SH-SY5Y (cell line): ENCODE data around the gene NME5.

Experiments used
- GATA2 ChIP-seq: IDR thresholded peaks from 2 replicates; pipeline ENCODE4 v1.6.1; 2011; ENCODE audit warnings: mild to moderate bottlenecking, low read depth, low read length
- GATA3 ChIP-seq: IDR thresholded peaks from 2 replicates; pipeline ENCODE4 v1.6.1; 2011; ENCODE audit warnings: low read depth, mild to moderate bottlenecking, low read length, moderate library complexity

DNA sequence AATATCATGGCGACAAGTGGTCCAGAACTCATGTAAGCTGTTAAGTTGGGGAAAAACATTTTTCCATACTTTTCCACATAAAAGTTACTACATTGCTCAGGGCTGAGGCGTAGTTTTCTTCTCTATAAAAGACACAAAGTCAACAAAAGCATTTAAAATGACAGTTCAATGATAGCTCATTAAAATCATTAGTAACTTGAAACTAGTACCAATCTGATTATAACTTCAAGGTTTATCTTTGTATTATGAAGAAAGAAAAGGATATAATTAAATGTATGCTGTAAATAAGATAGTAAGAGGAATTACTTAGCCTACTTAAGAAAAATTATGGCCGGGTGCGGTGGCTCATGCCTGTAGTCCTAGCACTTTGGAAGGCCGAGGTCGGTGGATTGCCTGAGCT is 9.9 kb downstream of the NME5 start:
- TF ChIP-seq GATA2: no peak
- TF ChIP-seq GATA3: no peak
